ENCODE data around the gene FAM153A. TPM values are rescaled to one million over a fixed set of nuclear protein-coding genes. Genes with fewer than 3 reads are reported as not detected.

FAM153A gene
- total RNA-seq, result not detected in 2 replicates

GRCh38 chr5:177782792-177783633, at the start of gene FAM153A:
FAM153A (minus strand) TSS chr5:177782899.

Other genes with a start within 250 kb of the FAM153A start
- 16.0 and 77.8 TPM in 2 replicates for gene FAM193B, start 228.3 kb downstream of the FAM153A start, total RNA-seq
- 172 and 235 TPM in 2 replicates for gene TMED9, start 190.7 kb downstream of the FAM153A start, total RNA-seq
- 27.5 and 47.4 TPM in 2 replicates for gene B4GALT7, start 182.8 kb downstream of the FAM153A start, total RNA-seq
- gene PROP1, start 213.3 kb upstream of the FAM153A start, total RNA-seq, result not detected in 2 replicates

Data from epithelial cell of alveolus of lung (primary cell).